ENCODE results near the gene CDK13. TPM values are rescaled to one million over a fixed set of nuclear protein-coding genes. Genes with fewer than 3 reads are reported as not detected.
A peak's percentile ranks its signal among the peaks of the same experiment; 100 is the strongest.

Gene CDK13
- total RNA-seq, 1 experiment from 2014 or later, result 34.9 TPM

DNA sequence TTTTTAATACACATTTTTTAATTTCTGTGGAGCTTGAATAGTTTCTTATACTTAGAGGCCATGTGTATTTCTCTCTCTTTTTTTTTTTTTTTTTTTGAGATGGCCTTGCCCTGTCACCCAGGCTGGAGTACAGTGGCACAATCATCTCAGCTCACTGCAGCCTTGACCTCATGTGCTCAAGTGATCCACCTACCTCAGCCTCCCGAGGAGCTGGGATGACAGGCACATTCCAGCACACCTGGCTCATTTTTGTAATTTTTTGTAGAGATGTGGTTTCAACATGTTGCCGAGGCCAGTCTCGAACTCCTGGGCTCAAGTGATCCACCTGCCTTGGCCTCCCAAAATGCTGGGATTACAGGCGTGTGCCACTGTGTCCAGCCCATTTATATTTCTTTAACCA lies 64.3 kb downstream of the CDK13 start:
- ChIA-PET CTCF (no interaction called here), POLR2A (ENCODE audit: unreplicated experiment) (no interaction called here)
- no peaks in the 10 kb centered on the region for H3F3A ChIP-seq (ENCODE audit: low read length, unreplicated experiment)
- H3K9me3 ChIP-seq (ENCODE audit: low read length), result no peaks in the 10 kb centered on the region
- 0 out of 2 replicates have a peak, but pooled peaks cover 4% of the 10 kb centered on the region for H3K4me1 ChIP-seq (ENCODE audit: insufficient read depth, low read length)
- no peak overlapping the region for H3K9ac ChIP-seq (ENCODE audit: low read length)
- H3K4me2 ChIP-seq (ENCODE audit: low read length), result no peak overlapping the region
- intact Hi-C loops (cut with micrococcal nuclease), result no loop called here
- H3K9me2 ChIP-seq (replicated peaks; ENCODE audit: low read length), result no peaks in the 10 kb centered on the region
- peaks cover 3% of the 10 kb centered on the region; the same call in 1 of the 2 replicates for H3K36me3 ChIP-seq (ENCODE audit: low read depth, low read length)
- DNase-seq (no peak), ATAC-seq (no peak)
- no peaks in the 10 kb centered on the region for H3K79me2 ChIP-seq (ENCODE audit: low read length)
- no peaks in the 10 kb centered on the region for H4K20me1 ChIP-seq (ENCODE audit: low read length)
- no TSS peak for BruUV-seq (replicated peaks)
- no peaks in the 10 kb centered on the region for H3K27me3 ChIP-seq (ENCODE audit: low read length)
- no peak overlapping the region for H2AFZ ChIP-seq (ENCODE audit: low read length)
- TF ChIP-seq EZH2 (IDR thresholded peaks at IDR 0.05; ENCODE audit: low read length, unreplicated experiment) (no peak), EZH2phosphoT487 (IDR thresholded peaks at IDR 0.05; ENCODE audit: borderline replicate concordance, low read length) (no peak)
- TF ChIP-seq, protein P1, sequence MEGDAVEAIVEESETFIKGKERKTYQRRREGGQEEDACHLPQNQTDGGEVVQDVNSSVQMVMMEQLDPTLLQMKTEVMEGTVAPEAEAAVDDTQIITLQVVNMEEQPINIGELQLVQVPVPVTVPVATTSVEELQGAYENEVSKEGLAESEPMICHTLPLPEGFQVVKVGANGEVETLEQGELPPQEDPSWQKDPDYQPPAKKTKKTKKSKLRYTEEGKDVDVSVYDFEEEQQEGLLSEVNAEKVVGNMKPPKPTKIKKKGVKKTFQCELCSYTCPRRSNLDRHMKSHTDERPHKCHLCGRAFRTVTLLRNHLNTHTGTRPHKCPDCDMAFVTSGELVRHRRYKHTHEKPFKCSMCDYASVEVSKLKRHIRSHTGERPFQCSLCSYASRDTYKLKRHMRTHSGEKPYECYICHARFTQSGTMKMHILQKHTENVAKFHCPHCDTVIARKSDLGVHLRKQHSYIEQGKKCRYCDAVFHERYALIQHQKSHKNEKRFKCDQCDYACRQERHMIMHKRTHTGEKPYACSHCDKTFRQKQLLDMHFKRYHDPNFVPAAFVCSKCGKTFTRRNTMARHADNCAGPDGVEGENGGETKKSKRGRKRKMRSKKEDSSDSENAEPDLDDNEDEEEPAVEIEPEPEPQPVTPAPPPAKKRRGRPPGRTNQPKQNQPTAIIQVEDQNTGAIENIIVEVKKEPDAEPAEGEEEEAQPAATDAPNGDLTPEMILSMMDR (conservative IDR thresholded peaks at IDR 0.05; ENCODE audit: low read depth, low read length), result no peak
- H3K27ac ChIP-seq (ENCODE audit: low read length), result no peak overlapping the region
- H3K4me3 ChIP-seq (ENCODE audit: low read length), result no peak overlapping the region

DNA sequence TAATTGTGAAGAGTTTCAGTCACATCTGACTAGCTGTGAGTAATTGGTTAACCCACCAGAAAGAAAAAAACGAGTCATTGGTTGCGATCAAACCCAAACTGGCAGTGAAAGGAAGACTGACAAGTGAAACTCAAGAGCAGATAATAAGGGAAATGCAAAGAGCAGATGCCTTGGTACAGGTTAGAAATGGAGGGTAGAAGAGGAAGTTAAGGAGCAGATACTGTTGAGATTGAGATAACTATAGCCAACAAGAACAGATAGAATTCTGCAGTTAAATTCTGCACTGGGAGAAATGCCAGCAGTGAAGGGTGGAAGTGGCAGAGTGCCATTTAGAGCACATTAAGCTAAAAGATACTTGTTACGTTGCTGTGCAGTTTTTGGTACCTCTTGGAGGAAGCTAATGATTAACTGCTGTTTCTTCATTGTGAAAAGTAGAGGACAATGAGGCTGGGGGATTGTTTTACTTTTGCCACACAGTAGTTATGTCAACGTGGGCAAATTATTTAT lies 65.8 kb downstream of the CDK13 start:
- TF ChIP-seq EZH2 (IDR thresholded peaks at IDR 0.05; ENCODE audit: low read length, unreplicated experiment) (no peak), EZH2phosphoT487 (IDR thresholded peaks at IDR 0.05; ENCODE audit: borderline replicate concordance, low read length) (no peak)
- TF ChIP-seq, protein P1 (conservative IDR thresholded peaks at IDR 0.05; ENCODE audit: low read depth, low read length), result no peak
- Histone ChIP-seq H3K4me3 (ENCODE audit: low read length) (no peak overlapping the region), H3K9me2 (replicated peaks; ENCODE audit: low read length) (no peaks in the 10 kb centered on the region), H3K27me3 (ENCODE audit: low read length) (no peaks in the 10 kb centered on the region), H3F3A (ENCODE audit: low read length, unreplicated experiment) (no peaks in the 10 kb centered on the region), H4K20me1 (ENCODE audit: low read length) (no peaks in the 10 kb centered on the region), H3K36me3 (ENCODE audit: low read depth, low read length) (no peaks in the 10 kb centered on the region; the same call in 1 of the 2 replicates), H3K27ac (ENCODE audit: low read length) (no peak overlapping the region), H3K4me2 (ENCODE audit: low read length) (no peak overlapping the region), H3K9ac (ENCODE audit: low read length) (no peak overlapping the region), H2AFZ (ENCODE audit: low read length) (no peak overlapping the region), H3K79me2 (ENCODE audit: low read length) (no peaks in the 10 kb centered on the region), H3K9me3 (ENCODE audit: low read length) (no peaks in the 10 kb centered on the region), H3K4me1 (ENCODE audit: insufficient read depth, low read length) (0 out of 2 replicates have a peak, but pooled peaks cover 4% of the 10 kb centered on the region)
- BruUV-seq (replicated peaks), result no TSS peak
- ATAC-seq (peak; percentile 51), DNase-seq (peak; percentile 23)
- CTCF ChIA-PET, result interaction anchor here (0.5 kb wide), 1 partner anchor 36 kb away, joined by 3 read pairs; no protein-coding TSS in a partner anchor
- intact Hi-C loops (cut with micrococcal nuclease), result no loop called here
- POLR2A ChIA-PET (ENCODE audit: unreplicated experiment), result no interaction called here

GRCh38 chr7:40019558-40019957 lies 69.5 kb downstream of the CDK13 start:
- Histone ChIP-seq H3K4me2 (ENCODE audit: low read length) (no peak overlapping the region), H3K36me3 (ENCODE audit: low read depth, low read length) (no peaks in the 10 kb centered on the region), H3K27ac (ENCODE audit: low read length) (no peak overlapping the region), H4K20me1 (ENCODE audit: low read length) (no peaks in the 10 kb centered on the region), H3K9me3 (ENCODE audit: low read length) (no peaks in the 10 kb centered on the region), H3K27me3 (ENCODE audit: low read length) (no peaks in the 10 kb centered on the region), H3K9ac (ENCODE audit: low read length) (no peak overlapping the region), H3K4me3 (ENCODE audit: low read length) (no peak overlapping the region), H3F3A (ENCODE audit: low read length, unreplicated experiment) (no peaks in the 10 kb centered on the region), H3K79me2 (ENCODE audit: low read length) (no peaks in the 10 kb centered on the region), H3K4me1 (ENCODE audit: insufficient read depth, low read length) (0 out of 2 replicates have a peak, but pooled peaks cover 4% of the 10 kb centered on the region), H2AFZ (ENCODE audit: low read length) (no peak overlapping the region), H3K9me2 (replicated peaks; ENCODE audit: low read length) (no peaks in the 10 kb centered on the region)
- ChIA-PET POLR2A (ENCODE audit: unreplicated experiment) (no interaction called here), CTCF (no interaction called here)
- intact Hi-C loops (cut with micrococcal nuclease), result no loop called here
- DNase-seq (no peak), ATAC-seq (no peak)
- no peak for TF ChIP-seq EZH2phosphoT487 (IDR thresholded peaks at IDR 0.05; ENCODE audit: borderline replicate concordance, low read length)
- TF ChIP-seq, protein P1 (conservative IDR thresholded peaks at IDR 0.05; ENCODE audit: low read depth, low read length), result no peak
- no peak for TF ChIP-seq EZH2 (IDR thresholded peaks at IDR 0.05; ENCODE audit: low read length, unreplicated experiment)
- BruUV-seq (replicated peaks), result no TSS peak
